DOHH2 (cell line): Measurements from ENCODE around the gene ANXA6.

Experiments
- H3F3A ChIP-seq: fragments of 200-600 bp; sonication (generic), shearing (Covaris generic); 2 replicates; pipeline ENCODE4 v1.6.0; 2016; ENCODE audit warnings: antibody characterized with exemption, mild to moderate bottlenecking; ENCODE audit not compliant: control insufficient read depth, insufficient read depth
- H3K27ac ChIP-seq: fragments of 200-600 bp; sonication (generic); 2 replicates; pipeline ENCODE4 v1.5.1; 2014; ENCODE audit warnings: low read depth, mild to moderate bottlenecking, low read length, moderate library complexity
- H3K27me3 ChIP-seq: fragments of 200-600 bp; sonication (generic); 2 replicates; pipeline ENCODE4 v1.6.1; 2014; ENCODE audit warnings: mild to moderate bottlenecking, low read length, mixed read lengths; ENCODE audit not compliant: control insufficient read depth
- H3K36me3 ChIP-seq: fragments of 200-600 bp; sonication (generic); 2 replicates; pipeline ENCODE4 v1.6.1; 2014; ENCODE audit warnings: mild to moderate bottlenecking, low read length, moderate library complexity, mixed read lengths; ENCODE audit not compliant: control insufficient read depth
- H3K4me1 ChIP-seq: fragments of 200-600 bp; sonication (generic); 2 replicates; pipeline ENCODE4 v1.6.1; 2014; ENCODE audit warnings: mild to moderate bottlenecking, low read length, mixed read lengths; ENCODE audit not compliant: control insufficient read depth
- H3K4me2 ChIP-seq: fragments of 200-600 bp; sonication (generic); 2 replicates; pipeline ENCODE4 v1.6.0; 2014; ENCODE audit warnings: mild to moderate bottlenecking, low read length, moderate library complexity
- H3K4me3 ChIP-seq: fragments of 200-600 bp; sonication (generic); 2 replicates; pipeline ENCODE4 v1.5.1; 2014; ENCODE audit warnings: mild to moderate bottlenecking, low read length, mixed read lengths
- H3K79me2 ChIP-seq: fragments of 200-600 bp; sonication (generic); 2 replicates; pipeline ENCODE4 v1.6.1; 2014; ENCODE audit warnings: mild to moderate bottlenecking, low read length, mixed read lengths; ENCODE audit not compliant: control insufficient read depth
- H3K9me2 ChIP-seq: fragments of 200-600 bp; sonication (generic); replicated peaks from 2 replicates; pipeline ENCODE4 v1.6.1; 2014; ENCODE audit warnings: mild to moderate bottlenecking, low read length, mixed read lengths; ENCODE audit not compliant: control insufficient read depth
- H3K9me3 ChIP-seq: fragments of 200-600 bp; sonication (generic); 2 replicates; pipeline ENCODE4 v1.6.1; 2014; ENCODE audit warnings: antibody characterized with exemption, low read length, mixed read lengths; ENCODE audit not compliant: control insufficient read depth, insufficient read depth
- H4K20me1 ChIP-seq: fragments of 200-600 bp; sonication (generic); 2 replicates; pipeline ENCODE4 v1.6.0; 2014; ENCODE audit warnings: low read depth, mild to moderate bottlenecking, antibody characterized with exemption, low read length, moderate library complexity; ENCODE audit not compliant: control insufficient read depth, insufficient read depth
- EZH2phosphoT487 ChIP-seq: fragments of 200-600 bp; sonication (generic); IDR thresholded peaks from 2 replicates; pipeline ENCODE4 v1.6.1; 2017; ENCODE audit warnings: borderline replicate concordance, mild to moderate bottlenecking, antibody characterized with exemption, low read length, moderate library complexity, mixed read lengths
- TF ChIP-seq, protein P1 (sequence below): fragments of 200-600 bp; sonication (generic); IDR thresholded peaks from one replicate; pipeline ENCODE4 v1.5.1; 2014; ENCODE audit warnings: antibody characterized with exemption, mild to moderate bottlenecking, low read depth, low read length; ENCODE audit not compliant: poor library complexity, severe bottlenecking

The ANXA6 gene

DNA sequence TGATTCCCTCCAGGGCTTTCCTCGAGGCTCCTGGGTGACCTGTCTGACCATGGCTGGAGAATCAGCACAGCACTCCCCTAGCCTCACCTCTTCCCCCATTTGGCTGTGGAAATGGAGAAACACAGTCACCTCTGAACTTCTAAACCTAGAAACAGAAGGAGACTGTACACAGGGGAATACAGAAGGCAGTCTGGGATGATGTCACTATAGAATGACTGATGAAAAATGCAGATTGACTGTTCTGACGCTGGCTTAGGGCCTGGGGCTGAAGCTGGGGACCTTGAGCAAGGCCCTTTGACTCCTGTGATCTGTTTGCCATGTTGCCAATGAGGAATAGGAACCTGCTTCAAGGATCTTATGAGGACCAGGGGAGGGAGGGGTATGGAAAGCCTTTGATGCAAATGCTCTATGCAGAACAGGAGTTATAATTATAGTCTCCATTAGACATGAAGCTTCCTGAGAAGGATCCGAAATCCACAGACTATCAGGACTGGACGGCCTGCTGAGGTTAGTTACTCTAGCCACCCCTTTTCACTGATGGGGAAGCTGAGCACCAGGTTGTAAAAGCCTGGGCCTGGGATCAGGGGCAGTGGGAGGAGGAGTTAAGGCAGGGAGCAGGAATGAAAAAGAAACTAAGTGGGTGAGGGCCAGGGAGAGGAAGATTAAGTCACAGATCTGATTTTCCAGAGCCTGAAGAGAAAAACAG is 24.4 kb upstream of the ANXA6 start:
- H3K36me3 ChIP-seq: peaks cover 44% of the 10 kb centered on the region
- no peak overlapping the region for H3K27ac ChIP-seq
- no peaks in the 10 kb centered on the region for H3K79me2 ChIP-seq
- no peak overlapping the region for H3K4me3 ChIP-seq
- no peaks in the 10 kb centered on the region for H3K9me2 ChIP-seq
- H4K20me1 ChIP-seq: no peaks in the 10 kb centered on the region
- TF ChIP-seq EZH2phosphoT487: no peak
- TF ChIP-seq, protein P1, sequence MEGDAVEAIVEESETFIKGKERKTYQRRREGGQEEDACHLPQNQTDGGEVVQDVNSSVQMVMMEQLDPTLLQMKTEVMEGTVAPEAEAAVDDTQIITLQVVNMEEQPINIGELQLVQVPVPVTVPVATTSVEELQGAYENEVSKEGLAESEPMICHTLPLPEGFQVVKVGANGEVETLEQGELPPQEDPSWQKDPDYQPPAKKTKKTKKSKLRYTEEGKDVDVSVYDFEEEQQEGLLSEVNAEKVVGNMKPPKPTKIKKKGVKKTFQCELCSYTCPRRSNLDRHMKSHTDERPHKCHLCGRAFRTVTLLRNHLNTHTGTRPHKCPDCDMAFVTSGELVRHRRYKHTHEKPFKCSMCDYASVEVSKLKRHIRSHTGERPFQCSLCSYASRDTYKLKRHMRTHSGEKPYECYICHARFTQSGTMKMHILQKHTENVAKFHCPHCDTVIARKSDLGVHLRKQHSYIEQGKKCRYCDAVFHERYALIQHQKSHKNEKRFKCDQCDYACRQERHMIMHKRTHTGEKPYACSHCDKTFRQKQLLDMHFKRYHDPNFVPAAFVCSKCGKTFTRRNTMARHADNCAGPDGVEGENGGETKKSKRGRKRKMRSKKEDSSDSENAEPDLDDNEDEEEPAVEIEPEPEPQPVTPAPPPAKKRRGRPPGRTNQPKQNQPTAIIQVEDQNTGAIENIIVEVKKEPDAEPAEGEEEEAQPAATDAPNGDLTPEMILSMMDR: no peak
- no peaks in the 10 kb centered on the region for H3K9me3 ChIP-seq
- no peak overlapping the region for H3K4me2 ChIP-seq
- no peaks in the 10 kb centered on the region for H3F3A ChIP-seq
- no peaks in the 10 kb centered on the region; the same call in 1 of the 2 replicates for H3K4me1 ChIP-seq
- no peaks in the 10 kb centered on the region for H3K27me3 ChIP-seq

DNA sequence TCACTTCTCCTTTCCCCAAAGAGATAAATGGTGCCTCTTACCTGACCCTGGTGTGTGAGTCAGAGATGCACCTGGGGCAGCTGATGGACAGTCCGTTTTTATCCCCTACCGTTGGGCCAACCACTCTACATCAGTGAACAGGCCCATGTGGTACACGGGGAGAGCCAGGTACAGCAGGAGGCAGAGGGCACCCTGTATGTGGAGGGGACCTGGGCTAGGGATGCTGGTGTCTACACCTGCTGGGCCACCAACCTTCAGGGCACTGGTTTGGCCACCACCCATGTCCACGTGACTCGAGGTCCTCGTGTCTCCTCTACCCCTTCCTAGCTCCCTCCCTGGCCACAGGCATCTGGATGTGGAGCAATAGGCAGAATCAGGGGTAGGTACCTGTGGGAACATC is 22.7 kb upstream of the ANXA6 start:
- no peaks in the 10 kb centered on the region for H4K20me1 ChIP-seq
- no peak overlapping the region for H3K27ac ChIP-seq
- no peaks in the 10 kb centered on the region for H3K9me2 ChIP-seq
- H3K36me3 ChIP-seq: peaks cover 30% of the 10 kb centered on the region
- H3K27me3 ChIP-seq: no peaks in the 10 kb centered on the region
- no peaks in the 10 kb centered on the region for H3F3A ChIP-seq
- no peaks in the 10 kb centered on the region; the same call in 1 of the 2 replicates for H3K4me1 ChIP-seq
- no peak overlapping the region for H3K4me2 ChIP-seq
- no peaks in the 10 kb centered on the region for H3K79me2 ChIP-seq
- H3K4me3 ChIP-seq: no peak overlapping the region
- no peak for TF ChIP-seq EZH2phosphoT487
- TF ChIP-seq, protein P1: no peak
- H3K9me3 ChIP-seq: no peaks in the 10 kb centered on the region

DNA sequence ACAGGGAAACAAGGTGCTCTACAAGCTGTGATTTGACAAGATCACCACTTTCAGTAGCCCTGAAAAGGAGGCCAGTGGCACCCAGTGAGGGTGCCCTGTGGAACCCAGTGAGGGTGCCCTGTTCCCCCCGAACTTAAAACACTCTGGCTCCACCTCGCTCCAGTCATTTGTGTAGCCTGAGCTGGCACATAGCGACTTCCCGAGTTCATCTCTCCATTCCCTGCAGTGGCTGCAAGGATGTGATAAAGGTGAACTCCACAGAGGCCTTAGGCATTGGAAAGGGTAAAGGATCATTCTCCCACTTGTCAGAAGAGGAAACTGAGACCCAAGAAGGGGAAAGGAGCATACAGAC is 21.9 kb upstream of the ANXA6 start:
- Histone ChIP-seq H3F3A (no peaks in the 10 kb centered on the region), H3K4me2 (no peak overlapping the region), H3K4me3 (no peak overlapping the region), H3K79me2 (no peaks in the 10 kb centered on the region), H3K9me2 (no peaks in the 10 kb centered on the region), H3K4me1 (no peaks in the 10 kb centered on the region; the same call in 1 of the 2 replicates), H4K20me1 (no peaks in the 10 kb centered on the region), H3K27me3 (no peaks in the 10 kb centered on the region), H3K27ac (no peak overlapping the region), H3K9me3 (no peaks in the 10 kb centered on the region), H3K36me3 (peaks cover 22% of the 10 kb centered on the region)
- no peak for TF ChIP-seq EZH2phosphoT487
- TF ChIP-seq, protein P1: no peak
